Right atrium auricular region (tissue), 2 donors: Measurements from ENCODE around the gene ZNF471. TPM values are rescaled to one million over a fixed set of nuclear protein-coding genes. Genes with fewer than 3 reads are reported as not detected.

Source experiments
- DNase-seq: peaks from one replicate; pipeline ENCODE4 v3.0.0-alpha.2; 2019; ENCODE audit warnings: low spot score
- H3K27ac ChIP-seq, 2 donors: fragments of 200-600 bp; sonication (generic); 1 replicate in 1 of 2; 2 replicates in 1 of 2; pipeline ENCODE4 v1.5.1; 2016 to 2019
- H3K27me3 ChIP-seq, 2 donors: fragments of 200-600 bp; sonication (generic); one replicate each; pipeline versions ENCODE4 v1.5.1 to v1.6.0; 2017 to 2019
- H3K36me3 ChIP-seq: fragments of 200-600 bp; sonication (generic); one replicate; pipeline ENCODE4 v1.5.1; 2016
- H3K4me1 ChIP-seq, 2 donors: fragments of 200-600 bp; sonication (generic); one replicate each; pipeline versions ENCODE4 v1.5.1 to v1.6.0; 2017 to 2019
- H3K4me3 ChIP-seq, 2 donors: fragments of 200-600 bp; sonication (generic); 1 replicate in 1 of 2; 2 replicates in 1 of 2; pipeline ENCODE4 v1.5.1; 2017 to 2019; ENCODE audit warnings: mild to moderate bottlenecking in 1 of 2, moderate library complexity in 1 of 2
- H3K9me3 ChIP-seq, 2 donors: fragments of 200-600 bp; sonication (generic); one replicate each; pipeline ENCODE4 v1.5.1; 2019
- total RNA-seq, 2 donors: library from RNA; depleted of rRNA; stranded (reverse); fragments of >200 nt; gene quantifications; one replicate each; pipeline ENCODE4 v1.1.0, GENCODE V29; 2016
- TF ChIP-seq, protein P1 (sequence below), 2 donors: fragments of 200-600 bp; sonication (generic); IDR thresholded peaks; one replicate each; pipeline ENCODE4 v1.5.1; 2019; ENCODE audit warnings: antibody characterized with exemption in 2 of 2

Gene ZNF471
- total RNA-seq, 2 donors from 2014 or later, result 2.1 to 2.3 TPM

DNA sequence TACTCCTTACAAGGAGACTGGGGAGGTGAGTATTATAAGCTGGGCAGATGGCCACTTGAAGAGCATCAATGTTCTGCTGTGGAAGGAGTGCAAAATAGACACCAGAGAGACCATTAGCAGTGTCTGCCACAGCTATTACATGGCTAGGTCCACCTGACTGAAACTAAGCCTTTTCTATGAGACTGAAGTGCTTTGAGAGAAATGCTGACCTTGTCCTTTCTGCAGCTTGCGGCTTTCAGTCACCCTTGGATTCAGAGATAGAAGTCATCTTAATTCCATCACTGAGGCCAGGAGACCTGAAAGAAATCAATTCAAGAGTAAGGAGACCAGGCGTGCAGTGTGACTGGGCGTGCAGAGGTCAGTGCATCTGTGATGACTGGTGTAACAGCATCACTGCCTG is 29.8 kb downstream of the ZNF471 start:
- Histone ChIP-seq H3K9me3 (peaks cover 0 to 53% of the 10 kb centered on the region in 2 donors), H3K4me3 (peak overlapping the region in 1 of 2 donors; percentile 82), H3K27ac (no peak overlapping the region)

GRCh38 chr19:56538254-56538760 is 30.7 kb downstream of the ZNF471 start:
- H3K27ac ChIP-seq, result peak overlapping the region; percentile 90 to 93

More for the DNA sequence above, 29.8 kb downstream of the ZNF471 start:
- Histone ChIP-seq H3K4me1 (peaks cover 0 to 19% of the 10 kb centered on the region in 2 donors), H3K27me3 (no peaks in the 10 kb centered on the region), H3K36me3 (peaks cover 16% of the 10 kb centered on the region)
- TF ChIP-seq, protein P1, sequence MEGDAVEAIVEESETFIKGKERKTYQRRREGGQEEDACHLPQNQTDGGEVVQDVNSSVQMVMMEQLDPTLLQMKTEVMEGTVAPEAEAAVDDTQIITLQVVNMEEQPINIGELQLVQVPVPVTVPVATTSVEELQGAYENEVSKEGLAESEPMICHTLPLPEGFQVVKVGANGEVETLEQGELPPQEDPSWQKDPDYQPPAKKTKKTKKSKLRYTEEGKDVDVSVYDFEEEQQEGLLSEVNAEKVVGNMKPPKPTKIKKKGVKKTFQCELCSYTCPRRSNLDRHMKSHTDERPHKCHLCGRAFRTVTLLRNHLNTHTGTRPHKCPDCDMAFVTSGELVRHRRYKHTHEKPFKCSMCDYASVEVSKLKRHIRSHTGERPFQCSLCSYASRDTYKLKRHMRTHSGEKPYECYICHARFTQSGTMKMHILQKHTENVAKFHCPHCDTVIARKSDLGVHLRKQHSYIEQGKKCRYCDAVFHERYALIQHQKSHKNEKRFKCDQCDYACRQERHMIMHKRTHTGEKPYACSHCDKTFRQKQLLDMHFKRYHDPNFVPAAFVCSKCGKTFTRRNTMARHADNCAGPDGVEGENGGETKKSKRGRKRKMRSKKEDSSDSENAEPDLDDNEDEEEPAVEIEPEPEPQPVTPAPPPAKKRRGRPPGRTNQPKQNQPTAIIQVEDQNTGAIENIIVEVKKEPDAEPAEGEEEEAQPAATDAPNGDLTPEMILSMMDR (IDR thresholded peaks at IDR 0.05), result no peak
- DNase-seq, result no peak

GRCh38 chr19:56538761-56539263 is 31.2 kb downstream of the ZNF471 start, which contains the start of gene ZFP28:
TSS of gene ZFP28 (plus strand) at chr19:56538948. CDS start at chr19:56539019, 71 bp downstream.
- TF ChIP-seq, protein P1 (IDR thresholded peaks at IDR 0.05), result no peak
- H3K4me1 ChIP-seq, result peaks cover 0 to 19% of the 10 kb centered on the region in 2 donors
- H3K36me3 ChIP-seq, result peaks cover 16% of the 10 kb centered on the region
- H3K4me3 ChIP-seq, result peak within 1 kb of the TSS; percentile 68 to 82
- no peaks in the 10 kb centered on the region for H3K27me3 ChIP-seq
- no peak for DNase-seq
- peak within 1 kb of the TSS; percentile 90 to 93 for H3K27ac ChIP-seq
- peaks cover 0 to 50% of the 10 kb centered on the region in 2 donors for H3K9me3 ChIP-seq

More at GRCh38 chr19:56538254-56538760, 30.7 kb downstream of the ZNF471 start:
- TF ChIP-seq, protein P1 (IDR thresholded peaks at IDR 0.05), result no peak
- Histone ChIP-seq H3K27me3 (no peaks in the 10 kb centered on the region), H3K36me3 (peaks cover 16% of the 10 kb centered on the region), H3K4me1 (peaks cover 0 to 19% of the 10 kb centered on the region in 2 donors), H3K4me3 (peak overlapping the region; percentile 68 to 82), H3K9me3 (peaks cover 0 to 50% of the 10 kb centered on the region in 2 donors)
- peak; percentile 87 for DNase-seq

DNA sequence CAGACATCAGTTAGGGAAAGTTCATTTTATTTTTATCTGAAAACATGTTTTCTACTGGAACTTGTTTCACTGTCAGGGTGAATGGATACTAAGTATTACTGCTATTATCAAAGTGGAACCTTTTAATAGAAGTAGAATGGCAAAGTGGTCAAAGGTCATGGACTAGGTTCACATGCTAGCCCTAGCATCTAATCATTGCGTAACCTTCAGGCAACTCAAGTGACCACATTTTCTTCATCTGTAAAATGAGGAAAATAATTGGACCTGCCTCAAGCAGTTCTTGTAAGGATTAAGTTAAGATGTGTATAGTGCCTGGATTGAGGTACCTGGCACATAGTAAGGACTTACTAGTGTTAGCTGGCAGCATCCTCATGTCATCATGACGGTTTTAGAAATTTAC is 36.1 kb downstream of the ZNF471 start:
- no peak for DNase-seq
- H3K27me3 ChIP-seq, result no peaks in the 10 kb centered on the region
- H3K9me3 ChIP-seq, result peaks cover 4 to 65% of the 10 kb centered on the region in 2 donors
- peaks cover 0 to 15% of the 10 kb centered on the region in 2 donors for H3K4me1 ChIP-seq
- H3K36me3 ChIP-seq, result peaks cover 32% of the 10 kb centered on the region
- H3K4me3 ChIP-seq, result no peak overlapping the region
- TF ChIP-seq, protein P1 (IDR thresholded peaks at IDR 0.05), result no peak
- no peak overlapping the region for H3K27ac ChIP-seq

DNA sequence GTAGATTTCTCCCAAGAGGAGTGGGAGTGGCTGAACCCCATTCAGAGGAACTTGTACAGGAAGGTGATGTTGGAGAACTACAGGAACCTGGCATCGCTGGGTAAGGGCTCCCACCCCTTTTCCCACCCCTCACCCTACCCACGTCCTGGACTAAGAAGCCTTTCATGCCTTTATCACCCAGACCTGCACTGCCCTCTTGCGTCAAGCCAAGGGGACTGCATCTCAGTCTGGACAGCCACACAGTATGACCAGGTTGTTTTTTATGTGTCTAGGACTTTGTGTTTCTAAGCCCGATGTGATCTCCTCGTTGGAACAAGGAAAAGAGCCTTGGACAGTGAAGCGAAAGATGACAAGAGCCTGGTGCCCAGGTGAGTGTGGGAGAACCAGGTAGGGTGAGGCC is 39.9 kb downstream of the ZNF471 start:
- Histone ChIP-seq H3K9me3 (peaks cover 17 to 97% of the 10 kb centered on the region in 2 donors), H3K36me3 (peaks cover 45% of the 10 kb centered on the region)

More for the DNA sequence above, 39.9 kb downstream of the ZNF471 start:
- Histone ChIP-seq H3K4me1 (no peaks in the 10 kb centered on the region), H3K4me3 (no peak overlapping the region), H3K27me3 (no peaks in the 10 kb centered on the region), H3K27ac (no peak overlapping the region)
- TF ChIP-seq, protein P1 (IDR thresholded peaks at IDR 0.05), result no peak
- DNase-seq, result no peak
